ENCODE data around the gene TASOR2.

The TASOR2 gene, protein sequence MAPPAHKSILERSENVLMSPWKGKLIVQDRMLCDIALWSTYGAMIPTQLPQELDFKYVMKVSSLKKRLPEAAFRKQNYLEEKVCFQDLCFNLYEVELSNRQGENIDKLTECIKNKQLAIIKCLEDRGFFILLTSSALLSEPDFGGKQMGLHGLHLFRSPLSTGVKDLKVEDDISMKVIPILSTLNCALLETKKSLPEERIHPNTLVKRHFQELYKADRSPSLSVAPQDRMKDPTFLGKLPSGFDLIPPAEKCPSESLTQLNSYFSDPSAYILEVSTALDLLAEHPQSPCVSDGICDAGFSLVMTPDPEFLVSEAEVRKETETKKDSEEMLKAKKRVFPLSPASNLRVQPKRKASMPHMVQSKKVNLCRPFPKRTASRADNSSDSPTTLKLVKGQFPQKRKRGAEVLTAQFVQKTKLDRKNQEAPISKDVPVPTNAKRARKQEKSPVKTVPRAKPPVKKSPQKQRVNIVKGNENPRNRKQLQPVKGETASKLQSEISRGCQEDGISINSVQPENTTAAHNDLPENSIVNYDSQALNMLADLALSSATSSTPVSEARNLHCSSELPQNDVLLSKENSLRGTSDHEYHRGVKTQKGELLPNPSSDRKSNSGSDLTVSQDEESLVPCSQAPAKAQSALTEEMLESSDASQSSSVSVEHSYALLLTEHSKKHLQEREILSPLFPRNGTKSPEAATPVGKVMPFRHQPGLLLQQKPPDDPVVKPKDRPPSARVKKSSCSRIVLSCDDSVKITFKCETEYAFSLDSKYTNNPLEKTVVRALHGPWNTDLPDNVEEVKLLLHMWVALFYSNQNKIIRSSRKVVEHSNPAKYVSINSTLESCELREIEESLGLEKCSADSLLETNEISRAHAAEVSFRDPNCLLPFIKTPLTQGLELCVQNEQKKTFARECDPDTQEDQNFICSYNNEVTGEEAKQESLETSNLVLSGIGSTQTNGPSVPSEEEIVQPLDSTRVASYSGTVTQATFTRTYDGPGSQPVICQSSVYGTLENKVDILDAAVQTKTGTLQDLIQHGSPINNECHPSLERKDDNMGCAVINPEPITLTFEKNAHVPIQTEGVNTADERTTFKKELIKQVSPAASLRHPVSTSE (N-terminal part only)

DNA sequence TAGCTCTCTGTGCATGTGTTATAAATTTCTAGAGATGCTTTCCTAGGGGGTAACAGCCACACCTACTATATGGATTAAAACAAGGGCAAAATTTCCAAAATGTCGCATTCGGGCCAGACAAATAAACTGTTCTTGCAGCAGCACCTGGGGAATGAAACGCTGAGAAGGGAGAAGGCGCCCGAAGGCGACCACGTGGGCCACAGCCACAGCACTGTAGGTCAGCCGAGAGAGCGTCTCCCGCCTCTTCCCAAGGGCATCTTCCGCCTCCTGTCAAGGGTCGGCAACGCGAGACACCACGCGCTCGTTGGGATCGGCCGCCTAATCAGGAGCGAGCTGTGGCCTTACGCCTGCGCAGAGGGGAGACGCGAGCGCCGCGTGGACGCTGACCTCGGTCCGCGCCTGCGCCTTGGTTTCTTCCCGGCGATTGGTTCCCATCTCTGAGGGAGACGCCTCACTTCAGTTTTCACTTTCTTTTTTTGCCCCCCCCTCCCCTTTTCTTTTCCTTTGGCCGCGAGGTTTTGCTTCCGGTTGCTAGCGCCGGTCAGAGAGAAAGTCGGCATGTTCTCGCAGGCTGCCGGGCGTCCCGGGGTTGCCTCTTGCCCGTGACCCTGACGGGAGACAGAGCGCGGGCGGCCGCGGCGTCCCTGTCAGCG lies at the start of gene TASOR2:
TASOR2 (plus strand) TSS at position 521 of the 653 bp plus-strand sequence. CDS start 35,805 bp downstream, outside the sequence.
- peak; percentile 96 for DNase-seq

DNA sequence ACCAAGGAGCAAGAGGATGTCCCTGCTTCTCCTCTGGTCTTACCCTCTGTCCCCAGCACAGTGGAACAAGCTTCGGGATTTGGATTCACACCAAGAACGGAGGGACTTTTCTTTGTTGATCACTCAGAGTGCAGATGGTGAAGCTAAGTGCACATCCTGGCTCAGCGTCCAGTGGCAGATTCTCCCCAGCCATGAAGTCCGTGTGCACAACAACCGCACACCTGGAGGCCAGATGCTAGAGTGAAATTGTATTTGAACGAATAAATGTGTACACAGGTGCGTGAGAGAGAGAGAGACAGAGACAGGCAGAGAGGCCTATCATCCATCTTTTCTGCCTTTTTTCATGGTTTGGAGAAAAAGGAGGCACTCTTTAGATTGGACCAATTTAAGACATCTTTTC lies 49.7 kb upstream of the TASOR2 start:
- DNase-seq = no peak

DNA sequence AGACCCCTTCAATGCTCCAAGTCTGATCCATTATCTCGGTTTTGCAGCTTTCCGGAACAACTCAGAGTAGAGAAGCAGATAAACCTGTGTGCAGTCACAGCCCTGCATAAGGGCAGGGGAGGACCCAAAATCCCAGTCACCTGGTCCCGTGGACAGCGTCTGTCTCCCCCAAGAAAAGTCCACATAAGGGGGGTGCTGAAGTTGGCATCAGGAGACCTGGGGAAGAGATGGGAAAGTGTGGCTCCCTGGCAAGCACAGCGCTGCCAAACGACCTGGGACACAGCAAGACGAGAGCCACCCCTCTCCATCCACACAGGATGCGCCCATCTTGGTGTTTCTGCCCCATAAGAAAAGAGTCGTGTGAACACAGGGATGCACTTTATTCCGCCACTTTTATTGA lies 46.1 kb upstream of the TASOR2 start:
- DNase-seq = no peak

DNA sequence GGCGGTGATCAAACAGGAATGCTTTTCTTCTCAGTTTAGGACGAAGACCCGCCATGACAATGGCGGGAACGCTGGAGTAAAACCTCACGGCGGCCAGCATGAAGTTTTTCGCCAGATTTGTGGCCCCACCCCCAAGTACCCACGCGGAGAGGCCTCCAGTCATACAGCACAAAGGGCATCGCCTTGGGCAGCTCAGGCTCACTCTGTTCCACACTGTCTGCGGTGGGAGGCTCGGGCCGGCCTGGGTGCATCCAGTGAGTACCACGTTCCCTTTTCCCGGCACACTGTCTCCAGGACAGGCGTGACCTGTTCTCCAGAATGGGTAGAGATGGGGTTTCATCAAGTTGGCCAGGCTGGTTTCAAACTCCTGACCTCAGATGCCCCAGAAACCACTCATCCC lies 45.6 kb upstream of the TASOR2 start:
- no peak for DNase-seq

DNA sequence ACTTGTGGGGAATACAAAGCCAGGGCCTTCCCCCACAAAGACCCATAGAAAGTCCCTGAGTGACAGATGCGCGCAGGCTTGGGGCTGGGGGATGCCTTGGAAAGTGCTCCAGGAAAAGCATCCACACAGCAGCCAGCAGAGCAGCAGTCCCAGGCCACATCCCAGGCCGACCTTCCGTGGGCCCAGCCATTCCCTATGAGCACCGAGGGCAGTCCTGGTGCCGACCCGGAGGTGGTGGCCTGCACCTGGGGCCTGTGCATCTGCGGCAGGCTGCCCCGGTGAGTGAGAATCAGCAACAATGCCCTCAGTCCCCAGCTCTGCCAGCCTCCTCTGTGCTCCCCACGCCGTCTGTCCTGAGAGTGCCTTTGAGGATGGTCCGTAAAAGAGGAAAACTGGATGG lies 44.6 kb upstream of the TASOR2 start:
- no peak for DNase-seq

DNA sequence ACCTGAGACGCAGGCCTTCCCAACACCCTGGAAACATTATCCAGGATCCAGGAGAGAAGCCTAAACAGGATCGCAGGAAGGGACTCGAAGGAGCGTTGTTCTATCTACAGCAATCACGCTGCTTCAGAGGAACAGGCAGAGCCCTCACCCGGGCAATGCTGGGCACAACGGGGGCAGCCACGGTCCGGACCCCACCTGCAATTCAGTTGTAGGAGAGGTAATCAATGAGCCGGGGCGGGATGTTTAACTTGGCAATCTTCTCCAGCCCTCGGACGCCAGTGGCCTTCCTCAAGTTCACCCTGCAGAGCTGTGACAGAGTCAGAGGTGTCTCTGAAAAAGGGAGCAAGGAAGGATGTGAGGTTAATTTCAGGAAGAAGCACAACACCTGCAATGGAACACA lies 44.1 kb upstream of the TASOR2 start:
- no peak for DNase-seq

DNA sequence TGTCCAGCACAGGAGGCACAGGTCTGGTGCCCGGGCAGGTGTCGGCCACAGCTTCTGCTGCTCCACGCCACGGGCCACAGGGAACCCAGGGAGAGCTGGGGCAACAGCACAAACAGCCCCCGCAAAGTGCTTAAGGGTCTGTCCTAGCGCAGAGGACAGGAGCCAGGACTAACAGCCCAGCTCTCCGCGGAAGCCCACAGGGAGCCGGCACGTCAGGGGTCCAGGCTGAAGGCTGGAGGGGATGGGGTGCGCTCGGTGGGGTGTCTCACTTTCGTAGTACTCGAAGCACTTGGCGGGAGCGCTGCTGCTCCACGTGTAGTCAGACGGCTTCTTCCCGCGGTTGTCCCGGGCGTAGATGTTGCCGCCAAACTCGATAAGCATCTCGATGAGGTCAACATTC lies 43.1 kb upstream of the TASOR2 start:
- no peak for DNase-seq

DNA sequence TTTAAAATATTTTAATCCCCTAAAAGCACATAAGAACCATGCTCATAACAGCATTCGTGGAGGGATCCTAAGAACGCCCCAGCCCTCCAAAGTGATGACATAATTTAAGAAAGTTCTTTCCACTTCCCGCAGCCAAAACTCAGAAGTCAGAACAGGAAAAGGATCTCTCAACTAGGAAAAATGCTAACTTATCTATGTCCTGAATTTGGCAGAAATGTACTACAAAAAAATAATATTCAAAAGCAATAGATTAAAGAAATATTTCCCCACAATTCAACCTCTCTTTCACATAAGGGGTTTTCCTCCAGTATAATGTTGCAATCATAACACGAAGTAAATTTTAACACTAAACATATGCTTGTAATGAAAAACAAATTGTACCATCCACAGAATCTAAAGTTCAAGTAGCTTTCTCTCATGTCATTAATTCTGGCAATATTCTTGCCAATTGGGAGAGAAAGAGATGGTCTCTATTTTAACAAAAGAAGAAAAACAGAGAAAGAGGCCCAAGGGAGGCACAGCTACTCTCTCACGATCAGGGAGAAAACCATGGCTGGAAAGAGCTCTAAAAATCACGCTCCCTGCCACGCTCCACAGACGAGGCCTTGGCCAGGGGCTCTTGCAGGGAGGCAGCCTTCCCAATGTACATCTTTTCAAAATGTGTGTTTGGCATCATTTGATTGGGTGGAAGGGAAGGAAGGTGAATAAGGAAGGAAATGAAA lies 41.1 kb upstream of the TASOR2 start:
- DNase-seq = no peak

DNA sequence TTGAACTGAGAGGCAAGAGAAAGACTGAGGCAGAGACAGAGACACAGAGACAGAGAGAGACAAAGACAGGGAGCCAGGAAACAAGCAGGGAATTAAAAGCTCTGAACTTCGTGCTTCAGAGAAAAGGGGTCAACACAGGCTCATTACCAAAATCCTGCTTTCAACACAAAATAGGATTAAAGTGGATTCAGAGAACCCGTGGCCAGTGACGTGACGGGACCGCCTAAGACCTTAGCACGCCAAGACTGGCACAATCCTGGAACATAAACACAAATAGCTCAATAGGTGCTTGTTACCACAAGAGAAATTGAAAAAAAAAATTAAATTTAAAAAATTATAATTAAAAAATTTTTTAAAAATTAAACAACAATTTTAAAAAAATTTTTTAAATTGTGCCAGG lies 39.7 kb upstream of the TASOR2 start:
- DNase-seq = no peak

DNA sequence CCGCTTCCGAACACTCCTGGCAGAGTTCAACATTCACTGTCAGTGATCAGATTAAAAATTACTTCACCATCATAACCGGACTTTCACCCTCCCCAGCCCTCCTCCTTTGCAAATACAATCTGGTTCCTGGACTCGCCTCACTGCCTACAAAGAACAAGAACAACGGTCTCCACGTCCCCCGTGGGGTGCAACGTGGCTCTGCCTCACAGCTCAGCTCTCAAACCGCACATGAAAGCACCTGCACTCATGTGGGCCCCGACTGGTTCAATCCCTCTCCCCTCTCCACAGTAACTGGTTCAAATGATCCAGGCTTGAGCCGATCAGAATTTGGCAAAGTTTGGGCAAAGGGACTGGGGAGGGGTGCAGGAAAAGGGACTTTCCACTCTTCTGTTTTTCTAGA lies 39.3 kb upstream of the TASOR2 start:
- no peak for DNase-seq

DNA sequence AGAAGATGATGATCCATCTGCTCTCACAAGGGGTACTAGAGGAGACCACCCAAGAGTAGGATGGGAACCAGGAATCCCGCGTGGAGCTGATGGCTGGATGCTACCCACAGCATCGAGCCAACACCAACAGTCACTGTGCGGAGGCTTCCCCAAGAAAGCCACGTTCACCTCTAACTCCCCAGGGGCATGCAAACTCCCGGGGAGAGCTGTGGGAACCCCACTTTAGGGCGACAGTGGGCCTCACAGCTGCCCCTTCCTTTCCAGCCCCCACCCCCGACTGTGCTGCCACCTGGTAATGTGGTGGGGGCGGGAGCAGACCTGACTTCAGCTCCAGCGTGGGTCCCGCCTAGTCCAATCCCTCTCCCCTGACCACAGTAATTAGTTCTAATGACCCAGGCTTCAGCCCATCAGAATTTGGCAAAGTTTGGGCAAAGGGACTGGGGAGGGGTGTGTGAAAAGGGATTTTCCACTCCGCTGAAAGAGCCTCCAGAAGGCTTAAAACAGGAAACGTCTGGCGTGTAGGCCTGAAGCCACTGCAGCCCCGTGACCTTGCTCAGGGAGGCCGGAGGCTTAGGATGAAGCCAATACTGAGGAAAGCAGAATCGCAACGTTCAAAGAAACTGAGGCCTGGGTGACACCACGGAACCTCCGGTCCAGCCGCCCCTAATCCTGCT lies 38.6 kb upstream of the TASOR2 start:
- no peak for DNase-seq

DNA sequence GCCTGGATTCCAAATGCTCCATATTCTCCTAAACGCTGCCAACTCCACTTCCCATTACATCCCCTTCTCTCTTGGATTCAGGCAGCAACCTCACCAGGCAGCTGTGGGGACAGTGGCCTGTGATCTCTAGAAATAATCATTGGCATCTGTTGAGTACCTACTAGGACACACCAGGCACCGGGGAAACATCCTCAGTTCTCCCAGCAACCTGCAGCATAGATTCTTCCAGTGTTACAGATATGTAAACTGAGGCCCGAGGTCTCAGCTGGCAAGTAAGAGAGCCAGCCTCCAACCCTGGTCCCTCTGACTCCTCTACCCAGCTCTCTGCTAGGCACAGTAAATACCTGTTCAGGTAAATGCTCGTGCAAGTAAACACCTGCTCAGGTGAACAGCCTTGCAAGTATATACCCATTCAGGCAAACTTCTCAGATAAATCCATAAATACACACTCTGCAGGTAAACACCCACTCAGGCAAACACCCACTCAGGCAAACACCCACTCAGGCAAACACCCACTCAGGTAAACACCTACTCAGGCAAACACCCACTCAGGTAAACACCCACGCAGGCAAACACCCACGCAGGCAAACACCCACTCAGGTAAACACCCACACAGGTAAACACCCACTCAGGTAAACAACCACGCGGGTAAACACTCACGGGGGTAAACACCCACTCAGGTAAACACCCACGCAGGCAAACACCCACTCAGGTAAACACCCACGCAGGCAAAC lies 37.0 kb upstream of the TASOR2 start:
- no peak for DNase-seq

DNA sequence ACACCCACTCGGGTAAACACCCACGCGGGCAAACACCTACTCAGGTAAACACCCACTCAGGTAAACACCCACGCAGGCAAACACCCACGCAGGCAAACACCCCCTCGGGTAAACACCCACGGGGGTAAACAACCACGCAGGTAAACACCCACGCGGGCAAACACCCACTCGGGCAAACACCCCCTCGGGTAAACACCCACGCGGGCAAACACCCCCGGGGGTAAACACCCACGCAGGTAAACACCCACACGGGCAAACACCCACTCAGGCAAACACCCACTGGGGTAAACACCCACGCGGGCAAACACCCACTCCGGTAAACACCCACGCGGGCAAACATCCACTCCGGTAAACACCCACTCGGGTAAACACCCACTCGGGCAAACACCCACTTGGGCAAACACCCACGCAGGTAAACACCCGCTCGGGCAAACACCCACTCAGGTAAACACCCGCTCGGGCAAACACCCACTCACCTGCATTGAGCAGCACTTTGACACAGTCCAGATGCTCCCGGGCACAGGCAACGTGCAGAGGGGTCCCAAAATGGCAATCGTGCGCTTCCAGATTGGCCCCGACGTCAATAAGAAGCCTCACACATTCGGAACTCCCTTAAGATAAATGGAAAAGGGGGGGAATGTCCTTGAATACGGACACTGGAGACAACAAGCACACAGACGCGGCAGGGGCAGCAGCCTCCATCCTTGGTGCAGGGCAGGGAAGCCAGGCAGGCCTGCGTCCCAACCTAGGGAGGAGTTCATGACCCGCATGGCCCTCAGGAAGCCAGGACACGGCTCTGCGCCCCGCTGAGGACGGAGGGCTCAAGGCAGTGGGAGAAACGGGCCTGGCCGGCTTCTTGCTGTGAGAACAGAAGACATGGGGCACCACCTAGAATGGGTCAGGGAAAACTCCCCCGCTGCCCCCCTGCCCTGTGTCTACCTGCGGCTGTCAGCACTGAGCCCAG lies 35.9 kb upstream of the TASOR2 start:
- no peak for DNase-seq

DNA sequence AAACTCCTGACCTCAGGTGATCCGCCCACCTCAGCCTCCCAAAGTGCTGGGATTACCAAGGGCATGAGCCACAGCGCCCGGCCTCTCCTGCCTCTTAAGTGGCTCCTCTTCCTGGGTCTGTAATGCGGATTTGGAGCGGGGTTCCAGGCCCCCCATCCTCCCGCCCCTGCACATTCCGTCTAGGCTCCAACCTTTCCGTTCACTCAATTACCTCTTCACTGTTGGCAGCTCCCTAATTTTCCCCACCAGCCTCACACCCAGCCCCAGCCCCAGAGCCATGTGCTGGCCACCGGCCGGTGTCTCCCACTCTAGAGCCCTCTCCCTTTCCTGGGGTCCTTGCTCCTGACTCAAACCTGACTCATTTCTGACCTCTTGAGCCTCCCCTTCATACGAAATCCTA lies 34.9 kb upstream of the TASOR2 start:
- no peak for DNase-seq

DNA sequence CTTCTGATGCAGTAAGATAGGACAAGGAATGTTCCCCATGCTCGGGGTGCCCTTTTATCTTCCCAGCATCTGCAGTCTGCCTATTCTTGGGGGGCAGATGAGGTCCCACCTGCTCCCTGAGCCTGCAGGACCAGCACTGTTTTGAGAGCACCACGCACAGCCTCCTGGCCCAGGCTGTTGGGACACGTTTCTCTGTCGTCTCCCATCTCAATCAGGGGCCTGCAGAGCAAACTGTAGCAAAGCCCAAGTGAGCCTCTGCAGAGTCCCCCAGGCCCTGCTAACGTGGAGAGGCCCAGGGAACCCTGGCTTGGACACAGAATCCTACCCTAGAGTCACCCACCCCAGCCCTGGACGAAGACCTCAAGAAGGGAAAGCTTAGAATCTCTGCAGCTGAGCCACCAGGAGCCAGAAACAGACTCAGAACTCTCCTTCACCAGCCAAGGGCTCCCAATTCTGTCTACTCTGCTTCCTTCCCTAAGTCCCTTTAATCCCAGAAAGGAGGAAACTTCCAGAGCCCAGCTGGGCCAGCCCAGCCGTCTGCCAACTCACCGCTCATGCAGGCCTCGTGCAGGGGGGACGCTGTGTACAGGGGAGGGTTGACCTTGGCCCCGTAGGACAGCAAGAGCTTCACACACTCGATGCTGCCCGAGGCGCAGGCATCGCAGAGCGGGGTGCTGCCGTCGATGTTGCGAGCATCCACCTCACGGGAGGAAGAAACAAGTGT lies 33.8 kb upstream of the TASOR2 start:
- DNase-seq = no peak

DNA sequence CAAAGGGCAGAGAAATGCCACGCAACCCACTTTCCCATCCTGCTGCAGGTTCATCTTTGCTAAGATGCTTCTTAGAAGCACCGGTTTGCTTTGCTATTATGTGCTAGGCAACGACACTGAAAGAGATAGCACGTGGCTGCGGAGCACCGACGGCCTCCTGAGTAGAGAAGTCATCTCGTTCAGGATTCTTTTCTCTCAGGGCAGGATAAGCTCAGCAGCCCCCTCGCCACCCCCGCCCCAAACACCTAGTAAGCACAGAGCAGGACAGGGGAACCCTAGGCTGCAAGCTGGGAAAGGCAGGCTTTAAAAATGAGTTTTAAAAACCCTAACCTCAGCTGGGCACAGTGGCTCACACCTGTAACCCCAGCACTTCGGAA lies 33.3 kb upstream of the TASOR2 start:
- no peak for DNase-seq

DNA sequence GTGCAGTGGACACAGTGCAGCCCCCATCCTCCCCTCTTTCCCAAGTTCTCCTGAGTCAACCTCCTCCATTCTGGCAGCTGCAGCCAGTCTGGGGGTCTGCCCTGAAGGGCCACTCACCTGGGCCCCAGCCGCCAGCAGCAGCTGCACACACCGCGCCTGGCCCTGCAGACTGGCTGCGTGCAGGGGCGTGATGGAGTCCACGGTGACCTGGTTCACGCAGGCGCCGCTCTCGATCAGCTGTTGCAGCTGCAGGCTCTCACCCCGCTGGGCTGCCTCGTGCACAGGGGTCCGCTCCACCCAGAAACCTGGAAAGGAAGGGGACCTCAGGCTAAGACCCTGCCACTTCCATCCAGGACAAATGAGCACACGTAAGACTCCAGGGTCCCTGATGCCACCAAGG lies 31.9 kb upstream of the TASOR2 start:
- no peak for DNase-seq

DNA sequence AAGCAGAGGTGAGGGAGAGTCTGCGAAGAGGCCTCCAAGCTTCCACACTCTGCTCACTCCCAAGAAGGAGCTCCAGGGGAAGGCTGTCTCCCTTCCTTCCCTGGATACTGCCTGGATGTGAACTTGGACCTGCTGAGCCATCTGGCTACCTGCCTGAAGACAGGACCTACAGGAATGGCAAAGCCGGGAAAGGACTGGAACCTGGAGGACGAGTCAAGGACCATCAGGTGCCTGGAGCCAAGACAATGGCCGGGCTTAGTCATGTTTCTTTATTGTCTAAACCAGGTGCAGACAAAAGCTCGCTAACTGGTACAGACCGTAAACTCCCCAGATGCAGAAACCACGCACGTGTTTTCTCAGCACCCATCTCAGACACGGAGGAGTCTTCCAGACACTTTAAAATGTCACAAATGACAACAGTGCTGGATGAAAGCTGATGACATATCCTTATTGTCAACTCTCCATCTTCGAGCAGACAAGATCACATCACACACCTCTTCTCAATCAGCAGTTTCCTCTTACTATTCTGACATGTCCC lies 30.4 kb upstream of the TASOR2 start:
- DNase-seq = no peak

DNA sequence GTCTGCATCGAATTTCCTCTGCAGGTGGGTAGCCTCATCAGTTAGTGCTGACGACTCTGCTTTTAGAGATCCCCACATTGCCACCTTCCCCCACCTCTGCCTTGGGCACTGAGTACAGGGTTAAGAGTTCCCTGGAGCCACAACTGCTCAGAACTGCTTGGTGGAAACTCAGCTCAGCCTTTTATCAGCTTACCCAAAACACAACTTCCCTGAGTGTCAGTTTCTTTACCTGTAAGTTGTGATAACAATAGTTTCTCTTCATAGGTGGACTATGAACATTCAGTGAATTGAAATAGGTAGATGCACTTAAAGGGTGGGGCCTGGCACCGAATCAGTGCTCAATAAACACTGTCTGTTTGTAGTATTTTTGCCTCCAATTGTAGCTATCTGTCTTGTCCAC lies 29.5 kb upstream of the TASOR2 start:
- DNase-seq = no peak

Data from NK-92 treated with Interleukin-12 subunit alpha and Interleukin-12 subunit beta, amount 100 ng/mL, for 24 hours (cell line).